Ecto neural progenitor cell (in vitro differentiated cells): ENCODE measurements around the gene DCP1A.

Experiments
- DNase-seq: peaks from one replicate; pipeline ENCODE4 v3.0.0-alpha.2; 2018; ENCODE audit warnings: low spot score

The DCP1A gene

GRCh38 chr3:53243785-53244184 is 103.6 kb downstream of the DCP1A start:
- DNase-seq, result no peak

- DNase-seq, result no peak
These were observed 104.2 kb downstream of the DCP1A start for GRCh38 chr3:53243165-53243564.

GRCh38 chr3:53242642-53243041 is 104.7 kb downstream of the DCP1A start:
- no peak for DNase-seq

GRCh38 chr3:53242155-53242554 is 105.2 kb downstream of the DCP1A start:
- no peak for DNase-seq

GRCh38 chr3:53240989-53241972 is 106.1 kb downstream of the DCP1A start:
- DNase-seq, result no peak

GRCh38 chr3:53239800-53240199 is 107.5 kb downstream of the DCP1A start:
- no peak for DNase-seq

- DNase-seq, result no peak
These were observed 108.5 kb downstream of the DCP1A start for GRCh38 chr3:53238886-53239285.

- no peak for DNase-seq
These were observed 109.1 kb downstream of the DCP1A start for GRCh38 chr3:53238051-53238850.

GRCh38 chr3:53236112-53236841 is 111.1 kb downstream of the DCP1A start:
- no peak for DNase-seq

- no peak for DNase-seq
These were observed 111.8 kb downstream of the DCP1A start for GRCh38 chr3:53235545-53235944.

- no peak for DNase-seq
These were observed 112.5 kb downstream of the DCP1A start for GRCh38 chr3:53234841-53235232.

- DNase-seq, result no peak
These were observed 113.1 kb downstream of the DCP1A start for GRCh38 chr3:53234130-53234840.
